H1 (cell line): Measurements from ENCODE around the gene GSG1L. TPM values are rescaled to one million over a fixed set of nuclear protein-coding genes. Genes with fewer than 3 reads are reported as not detected.

Source experiments
- CTCF ChIA-PET: fragments of 300-600 bp; sonication (Branson Sonifier 250); formaldehyde crosslinking; loops from one replicate; lab custom pipeline; 2021; ENCODE audit not compliant: partially characterized antibody; lab: Charles Lee
- POLR2A ChIA-PET: fragments of 300-600 bp; sonication (Branson Sonifier 250); formaldehyde crosslinking; loops from one replicate; lab custom pipeline; 2021; ENCODE audit warnings: inconsistent platforms; ENCODE audit not compliant: partially characterized antibody; lab: Charles Lee
- DNase-seq, 2 experiments: peaks; one replicate each; pipeline versions ENCODE4 v3.0.0 to v3.0.0-alpha.2; 2010 to 2022; ENCODE audit warnings: low spot score in 2 of 2, low read depth in 1 of 2, mixed read lengths in 1 of 2
- FAIRE-seq: peaks from 2 replicates; lab custom pipeline; 2011; peaks lifted over from hg19 to GRCh38; lab: Jason Lieb, UNC
- H2AFZ ChIP-seq: 2 replicates; pipeline ENCODE4 v1.8.1; 2012; ENCODE audit warnings: low read length, inconsistent platforms
- H2AK5ac ChIP-seq: 2 replicates; pipeline ENCODE4 v1.6.1; 2013; ENCODE audit warnings: low read depth, low read length
- H2BK120ac ChIP-seq: replicated peaks from 2 replicates; pipeline ENCODE3; 2013; ENCODE audit warnings: low read depth, low read length, inconsistent platforms
- H2BK12ac ChIP-seq: 2 replicates; pipeline ENCODE4 v1.6.1; 2013; ENCODE audit warnings: low read depth, low read length
- H2BK15ac ChIP-seq: 2 replicates; pipeline ENCODE4 v1.6.1; 2013; ENCODE audit warnings: low read length
- H2BK20ac ChIP-seq: 2 replicates; pipeline ENCODE4 v1.6.1; 2013; ENCODE audit warnings: low read length
- H2BK5ac ChIP-seq: 2 replicates; pipeline ENCODE4 v1.6.1; 2013; ENCODE audit warnings: low read depth, low read length
- H3K14ac ChIP-seq: 2 replicates; pipeline ENCODE4 v1.6.1; 2013; ENCODE audit warnings: inconsistent platforms; ENCODE audit not compliant: insufficient read length
- H3K18ac ChIP-seq: 2 replicates; pipeline ENCODE4 v1.6.1; 2013; ENCODE audit warnings: low read length; ENCODE audit errors: extremely low read depth
- H3K23ac ChIP-seq: 2 replicates; pipeline ENCODE4 v1.6.1; 2013; ENCODE audit warnings: inconsistent platforms; ENCODE audit not compliant: insufficient read length
- H3K23me2 ChIP-seq: 2 replicates; pipeline ENCODE4 v1.6.1; 2013; ENCODE audit warnings: low read depth, low read length
- H3K27ac ChIP-seq: 2 replicates; pipeline ENCODE4 v1.6.1; 2011; ENCODE audit warnings: low read depth, low read length, inconsistent platforms
- H3K27me3 ChIP-seq, 4 experiments: replicated peaks in 1 of 4; 1 replicate in 1 of 4; 2 replicates in 3 of 4; pipeline versions ENCODE4 v1.6.1 to v1.8.1; 2011 to 2013; ENCODE audit warnings: low read length in 3 of 4, mild to moderate bottlenecking in 3 of 4, inconsistent platforms in 2 of 4, mixed read lengths in 2 of 4, moderate library complexity in 1 of 4; ENCODE audit not compliant: control insufficient read depth in 3 of 4, insufficient read depth in 3 of 4; ENCODE audit errors: extremely low read depth in 1 of 4
- H3K36me3 ChIP-seq, 4 experiments: 2 replicates each; pipeline versions ENCODE4 v1.6.1 to v1.8.1; 2011 to 2013; ENCODE audit warnings: mild to moderate bottlenecking in 4 of 4, low read length in 3 of 4, moderate library complexity in 2 of 4, control low read depth in 1 of 4, inconsistent platforms in 1 of 4; ENCODE audit not compliant: insufficient read depth in 4 of 4, control insufficient read depth in 2 of 4
- H3K4ac ChIP-seq: replicated peaks from 2 replicates; pipeline ENCODE3; 2013; ENCODE audit warnings: low read length, low read depth, mixed read lengths, inconsistent platforms; ENCODE audit not compliant: insufficient read length
- H3K4me1 ChIP-seq, 4 experiments: replicated peaks in 1 of 4; 1 replicate in 1 of 4; 2 replicates in 3 of 4; pipeline versions ENCODE4 v1.6.1 to v1.8.1; 2011 to 2013; ENCODE audit warnings: low read length in 3 of 4, inconsistent platforms in 2 of 4, mixed read lengths in 1 of 4; ENCODE audit not compliant: insufficient read depth in 4 of 4, control insufficient read depth in 3 of 4
- H3K4me2 ChIP-seq, 2 experiments: 2 replicates each; pipeline versions ENCODE4 v1.6.1 to v1.8.1; 2011 to 2013; ENCODE audit warnings: low read depth in 2 of 2, low read length in 2 of 2, control low read depth in 1 of 2, inconsistent platforms in 1 of 2, mild to moderate bottlenecking in 1 of 2; ENCODE audit not compliant: insufficient read depth in 1 of 2
- H3K4me3 ChIP-seq, 4 experiments: fragments of 200-600, 300-600 bp in 1 of 4; sonication (generic), shearing (Covaris generic), sonication (Bioruptor Twin) in 1 of 4; 2 replicates each; pipeline versions ENCODE4 v1.5.1 to v1.8.1; 2011 to 2016; ENCODE audit warnings: low read length in 4 of 4, low read depth in 3 of 4, control low read depth in 2 of 4, inconsistent platforms in 2 of 4, mild to moderate bottlenecking in 2 of 4, mixed read lengths in 1 of 4, moderate library complexity in 1 of 4; ENCODE audit not compliant: insufficient read depth in 2 of 4; ENCODE audit errors: extremely low read depth in 1 of 4
- H3K56ac ChIP-seq: replicated peaks from 2 replicates; pipeline ENCODE3; 2013; ENCODE audit warnings: low read depth, mild to moderate bottlenecking, mixed read lengths, low read length, inconsistent platforms; ENCODE audit not compliant: insufficient read length
- H3K79me1 ChIP-seq: 2 replicates; pipeline ENCODE4 v1.6.1; 2013; ENCODE audit warnings: low read depth, low read length, control low read depth
- H3K79me2 ChIP-seq, 2 experiments: 2 replicates each; pipeline versions ENCODE4 v1.6.1 to v1.8.1; 2012 to 2013; ENCODE audit warnings: low read length in 2 of 2, mild to moderate bottlenecking in 2 of 2, inconsistent platforms in 1 of 2; ENCODE audit not compliant: insufficient read depth in 2 of 2, control insufficient read depth in 1 of 2
- H3K9ac ChIP-seq, 4 experiments: replicated peaks in 1 of 4; 1 replicate in 1 of 4; 2 replicates in 3 of 4; pipeline versions ENCODE4 v1.6.1 to v1.8.1; 2011 to 2013; ENCODE audit warnings: low read depth in 3 of 4, low read length in 3 of 4, control low read depth in 2 of 4, mild to moderate bottlenecking in 2 of 4, moderate library complexity in 2 of 4, inconsistent platforms in 1 of 4; ENCODE audit errors: extremely low read depth in 1 of 4
- H3K9me3 ChIP-seq, 2 experiments: 2 replicates each; pipeline versions ENCODE4 v1.6.1 to v1.8.1; 2012 to 2013; ENCODE audit warnings: mild to moderate bottlenecking in 2 of 2, moderate library complexity in 2 of 2, control low read depth in 1 of 2, inconsistent platforms in 1 of 2, low read depth in 1 of 2, low read length in 1 of 2, mixed read lengths in 1 of 2; ENCODE audit not compliant: insufficient read depth in 2 of 2
- H4K20me1 ChIP-seq, 2 experiments: replicated peaks in 1 of 2; 2 replicates each; pipeline versions ENCODE3 to v1.8.1; 2011 to 2013; ENCODE audit warnings: inconsistent platforms in 2 of 2, low read length in 2 of 2, mild to moderate bottlenecking in 1 of 2; ENCODE audit not compliant: insufficient read depth in 2 of 2, control insufficient read depth in 1 of 2
- H4K5ac ChIP-seq: 2 replicates; pipeline ENCODE4 v1.6.1; 2013; ENCODE audit warnings: low read length, low read depth, mixed read lengths, inconsistent platforms; ENCODE audit not compliant: insufficient read length
- H4K8ac ChIP-seq: 2 replicates; pipeline ENCODE4 v1.8.0; 2013; ENCODE audit warnings: mild to moderate bottlenecking, moderate library complexity, low read length, inconsistent platforms; ENCODE audit not compliant: insufficient read depth; ENCODE audit errors: extremely low read depth
- H4K91ac ChIP-seq: replicated peaks from 2 replicates; pipeline ENCODE3; 2013; ENCODE audit warnings: low read length, mixed read lengths, inconsistent platforms; ENCODE audit not compliant: insufficient read length
- BRCA1 ChIP-seq: IDR thresholded peaks from 2 replicates; pipeline ENCODE4 v1.6.1; 2012; ENCODE audit warnings: low read depth, low read length, improper control_type of control experiment
- CHD2 ChIP-seq: IDR thresholded peaks from 2 replicates; pipeline ENCODE4 v1.6.1; 2012; ENCODE audit warnings: low read length, improper control_type of control experiment
- KDM1A ChIP-seq: fragments of 200-600, 300-600 bp; sonication (generic); IDR thresholded peaks from 2 replicates; pipeline ENCODE4 v1.7.1; 2016; ENCODE audit warnings: mild to moderate bottlenecking, low read length, borderline replicate concordance
- RAD21 ChIP-seq, 2 experiments: IDR thresholded peaks in 1 of 2; conservative IDR thresholded peaks in 1 of 2; 2 replicates each; pipeline ENCODE4 v1.6.1; 2011; ENCODE audit warnings: low read depth in 2 of 2, low read length in 2 of 2, improper control_type of control experiment in 1 of 2, inconsistent platforms in 1 of 2, mild to moderate bottlenecking in 1 of 2, moderate library complexity in 1 of 2
- RXRA ChIP-seq: IDR thresholded peaks from 2 replicates; pipeline ENCODE4 v1.6.1; 2011; ENCODE audit warnings: low read depth, mild to moderate bottlenecking, low read length, moderate library complexity; ENCODE audit not compliant: insufficient read depth
- SP1 ChIP-seq: IDR thresholded peaks from 2 replicates; pipeline ENCODE4 v1.6.1; 2011; ENCODE audit warnings: low read depth, low read length
- WGBS, 2 experiments: shearing (Covaris generic) in 1 of 2; methylation state at CpG; one replicate each; pipeline versions ENCODE4 v1.1.6 to v1.1.7; 2013 to 2015; ENCODE audit warnings: low lambda C conversion rate in 2 of 2, mixed read lengths in 2 of 2, inconsistent platforms in 1 of 2, low coverage in 1 of 2, missing lambda C conversion rate in 1 of 2; ENCODE audit not compliant: insufficient replicate concordance in 2 of 2, insufficient coverage in 1 of 2, insufficient read length in 1 of 2; ENCODE audit errors: extremely low coverage in 1 of 2, missing lambda C conversion rate in 1 of 2; 5-methylcytosine and 5-hydroxymethylcytosine counted together
- polyA plus RNA-seq, 7 experiments: library from polyadenylated mRNA; depleted of rRNA in 3 of 7; stranded (reverse) in 5 of 7; unstranded in 2 of 7; fragments of >200 nt in 5 of 7; fragments of 200-250 nt in 2 of 7; gene quantifications; 1 replicate in 5 of 7; 2 replicates in 1 of 7; 4 replicates in 1 of 7; pipeline versions ENCODE4 v1.2.1 to v1.2.3, GENCODE V29; 2011 to 2013; ENCODE audit warnings: missing spikeins in 2 of 7, mixed read lengths in 2 of 7
- total RNA-seq: library from RNA; stranded (reverse); fragmentation: NEBNext Ultra II Directional; extraction: Animal tissue kit (Norgen Biotek cat#: 25700); gene quantifications from 2 replicates; pipeline ENCODE4 v1.2.1, GENCODE V29; 2021
- TF ChIP-seq, protein P1 (sequence below), 3 experiments: IDR thresholded peaks; 1 replicate in 2 of 3; 2 replicates in 1 of 3; pipeline versions ENCODE4 v1.5.1 to v1.6.1; 2011; ENCODE audit warnings: low read length in 3 of 3, mild to moderate bottlenecking in 3 of 3, inconsistent platforms in 2 of 3, low read depth in 1 of 3, moderate library complexity in 1 of 3; ENCODE audit not compliant: insufficient read depth in 1 of 3; ENCODE audit errors: control extremely low read depth in 1 of 3

Gene GSG1L
- total and polyA plus RNA-seq, 2 of the 8 experiments (the other 6 are each of a cell fraction or from before 2014, with no cell fraction given) = 0.71 to 1.1 TPM

- Histone ChIP-seq H2BK12ac (no peak overlapping the region; the same call in 1 of the 2 replicates), H2AK5ac (no peak overlapping the region), H3K79me1 (no peaks in the 10 kb centered on the region), H3K18ac (no peak overlapping the region), H3K4me3 (no peak overlapping the region), H3K56ac (no peak overlapping the region), H3K9me3 (peaks cover 5 to 7% of the 10 kb centered on the region in 2 experiments; a peak in 3 of 4 replicates), H3K23ac (no peak overlapping the region), H2BK20ac (no peak overlapping the region), H3K9ac (no peak overlapping the region), H3K14ac (no peak overlapping the region), H2AFZ (no peak overlapping the region), H3K4me1 (no peaks in the 10 kb centered on the region), H3K27me3 (peaks cover 0 to 3% (median 1%) of the 10 kb centered on the region in 4 experiments; a peak in 2 of 7 replicates), H3K36me3 (no peaks in the 10 kb centered on the region), H2BK5ac (no peak overlapping the region), H3K23me2 (no peaks in the 10 kb centered on the region; the same call in 1 of the 2 replicates), H3K4me2 (no peak overlapping the region), H4K20me1 (no peaks in the 10 kb centered on the region), H4K5ac (no peak overlapping the region), H2BK120ac (no peak overlapping the region), H3K4ac (peak overlapping the region; percentile 70), H4K8ac (no peak overlapping the region), H3K27ac (no peak overlapping the region), H2BK15ac (peak overlapping the region; percentile 97; the same call in 1 of the 2 replicates), H4K91ac (peak overlapping the region; percentile 58), H3K79me2 (no peaks in the 10 kb centered on the region)
- 44% methylated on average over 17 of the region's 19 CpGs; no CpG with 5 or more reads in 1 of the 2 experiments for WGBS, 2 experiments
- no peak for FAIRE-seq
- peak; percentile 70 to 99 for DNase-seq
- ChIA-PET CTCF (interaction anchor here (0.6 to 8.3 kb wide), 53 partner anchors 9 to 263 kb away, joined by 3 to 158 read pairs (median 5); no protein-coding TSS in a partner anchor), POLR2A (interaction anchor here (0.6 to 1.7 kb wide), 2 partner anchors 19 to 20 kb away, joined by 3 read pairs; no protein-coding TSS in a partner anchor)
- TF ChIP-seq BRCA1 (no peak), SP1 (peak; percentile 59; the same call in 1 of the 2 replicates), CHD2 (0 out of 2 replicates have a peak, but pooled peaks have one; percentile 57), RXRA (0 out of 2 replicates have a peak, but pooled peaks have one; percentile 29), RAD21 (IDR thresholded peaks at IDR 0.05 in 1 of 2, conservative IDR thresholded peaks at IDR 0.05 in 1 of 2; ENCODE audit: low read depth in 2 of 2, low read length in 2 of 2) (peak; percentile 83), KDM1A (peak; percentile 54; the same call in 1 of the 2 replicates)
- TF ChIP-seq, protein P1, sequence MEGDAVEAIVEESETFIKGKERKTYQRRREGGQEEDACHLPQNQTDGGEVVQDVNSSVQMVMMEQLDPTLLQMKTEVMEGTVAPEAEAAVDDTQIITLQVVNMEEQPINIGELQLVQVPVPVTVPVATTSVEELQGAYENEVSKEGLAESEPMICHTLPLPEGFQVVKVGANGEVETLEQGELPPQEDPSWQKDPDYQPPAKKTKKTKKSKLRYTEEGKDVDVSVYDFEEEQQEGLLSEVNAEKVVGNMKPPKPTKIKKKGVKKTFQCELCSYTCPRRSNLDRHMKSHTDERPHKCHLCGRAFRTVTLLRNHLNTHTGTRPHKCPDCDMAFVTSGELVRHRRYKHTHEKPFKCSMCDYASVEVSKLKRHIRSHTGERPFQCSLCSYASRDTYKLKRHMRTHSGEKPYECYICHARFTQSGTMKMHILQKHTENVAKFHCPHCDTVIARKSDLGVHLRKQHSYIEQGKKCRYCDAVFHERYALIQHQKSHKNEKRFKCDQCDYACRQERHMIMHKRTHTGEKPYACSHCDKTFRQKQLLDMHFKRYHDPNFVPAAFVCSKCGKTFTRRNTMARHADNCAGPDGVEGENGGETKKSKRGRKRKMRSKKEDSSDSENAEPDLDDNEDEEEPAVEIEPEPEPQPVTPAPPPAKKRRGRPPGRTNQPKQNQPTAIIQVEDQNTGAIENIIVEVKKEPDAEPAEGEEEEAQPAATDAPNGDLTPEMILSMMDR (IDR thresholded peaks at IDR 0.05; ENCODE audit: control extremely low read depth in 1 of 3, insufficient read depth in 1 of 3, low read depth in 1 of 3, low read length in 3 of 3) = peak; percentile 79 to 87 (median 81)
These were observed 196.1 kb downstream of the GSG1L start for GRCh38 chr16:27867122-27868110.
